GM18507 (cell line): ENCODE data around the gene ACAA1.
"Not testable (repeated sequence)": the region's sequence is repeated elsewhere in the genome, so short reads cannot be mapped to it uniquely, and the experiment has no call there.

Source experiments
- DNase-seq: peaks from one replicate; pipeline ENCODE4 v3.0.0; 2011; ENCODE audit warnings: low read depth; ENCODE audit not compliant: insufficient read length; ENCODE audit errors: extremely low spot score
- FAIRE-seq: peaks from 2 replicates; lab custom pipeline; 2011; peaks lifted over from hg19 to GRCh38; lab: Jason Lieb, UNC

Gene ACAA1

DNA sequence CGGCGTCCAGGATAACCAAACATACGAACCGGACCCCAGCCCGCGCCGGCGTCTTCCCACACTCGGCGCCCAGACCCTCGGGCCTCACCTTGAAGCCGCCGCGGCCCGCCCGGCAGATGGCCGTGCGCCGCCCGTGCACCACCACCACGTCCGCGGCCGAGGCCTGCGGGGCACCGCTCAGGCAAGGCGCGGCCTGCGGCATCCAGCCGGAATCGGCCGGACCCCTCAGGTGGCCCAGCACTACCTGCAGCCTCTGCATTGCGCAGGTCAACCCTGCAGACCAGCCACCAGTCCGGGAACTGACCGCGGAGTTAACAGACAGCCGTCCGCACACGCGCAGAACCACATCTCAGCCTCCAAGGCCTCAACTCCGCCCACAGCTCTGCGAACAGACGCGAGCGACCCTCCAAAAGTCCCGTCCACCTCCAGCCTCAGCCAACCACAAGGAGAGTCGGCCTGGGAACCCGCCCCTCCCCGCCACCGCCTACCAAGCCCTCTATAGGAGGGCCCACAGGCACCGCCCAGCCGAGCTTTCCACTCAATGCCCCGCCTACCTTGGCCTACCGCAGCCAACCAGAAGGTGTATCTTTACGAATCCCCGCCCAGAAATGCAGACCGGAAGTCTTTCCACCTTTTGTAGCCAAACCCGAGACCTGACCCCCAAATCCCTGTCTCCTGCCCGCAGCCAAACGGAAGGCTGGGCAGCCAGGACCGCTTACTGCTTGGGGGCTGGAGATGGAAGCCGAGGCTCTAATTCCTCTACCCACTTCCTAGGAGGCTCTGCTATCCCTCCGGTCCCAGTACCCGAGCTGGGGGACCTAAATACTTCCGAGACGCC is at the start of gene ACAA1:
Gene ACAA1, minus strand, starts transcription at position 351 of the 838 bp plus-strand sequence. Its CDS starts 92 bp downstream, at position 259.
- FAIRE-seq = peak; percentile 99
- DNase-seq = peak; percentile 93

- no peak for DNase-seq
- FAIRE-seq = no peak
These were observed 40.3 kb upstream of the ACAA1 start for GRCh38 chr3:38177181-38177580.

DNA sequence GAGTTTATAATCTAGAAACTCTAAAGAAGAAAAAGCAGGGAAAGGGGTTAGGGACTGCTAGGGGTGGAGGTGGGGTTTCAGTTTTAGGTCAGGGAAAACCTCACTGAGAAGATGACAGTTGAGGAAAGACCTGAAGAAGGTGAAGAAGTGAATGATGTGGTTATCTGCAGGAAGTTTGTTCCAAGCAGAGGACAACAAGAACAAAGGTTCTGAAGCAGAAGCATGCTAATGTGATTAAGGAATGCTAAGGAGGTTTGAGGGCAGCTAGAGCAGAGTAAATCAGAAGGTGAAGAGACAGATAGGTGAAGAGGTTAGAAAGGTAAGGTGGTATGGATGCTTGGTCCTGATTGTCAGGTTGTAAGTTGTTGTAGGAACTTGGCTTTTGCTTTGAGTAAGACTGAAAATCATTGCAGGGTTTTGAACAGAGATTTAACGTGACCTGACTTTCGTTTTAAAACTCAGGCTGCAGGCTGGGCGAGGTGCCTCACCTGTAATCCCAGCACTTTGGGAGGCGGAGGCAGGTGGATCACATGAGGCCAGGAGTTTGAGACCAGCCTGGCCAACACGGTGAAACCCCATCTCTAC is 37.0 kb upstream of the ACAA1 start:
- peak; percentile 74 for FAIRE-seq
- DNase-seq = no peak

GRCh38 chr3:38171622-38172021 is 34.7 kb upstream of the ACAA1 start:
- FAIRE-seq (no peak), DNase-seq (no peak)

DNA sequence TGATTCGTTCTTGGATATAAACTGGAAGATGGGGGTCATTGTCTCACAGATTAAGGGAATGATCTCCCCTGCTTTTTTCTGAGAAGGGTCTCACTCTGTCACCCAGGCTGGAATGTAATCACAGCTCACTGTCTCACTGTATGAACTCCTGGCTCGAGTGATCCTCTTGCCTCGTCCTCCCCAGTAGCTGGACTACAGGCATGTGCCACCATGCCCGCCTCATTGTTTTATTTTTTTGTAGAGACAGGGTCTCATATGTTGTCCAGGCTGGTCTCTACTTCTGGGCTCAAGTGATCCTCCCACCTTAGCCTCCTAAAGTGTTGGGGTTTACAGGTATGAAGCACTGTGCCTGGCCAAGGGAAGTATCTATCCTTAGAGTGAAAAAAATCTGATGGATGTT is 33.8 kb upstream of the ACAA1 start:
- DNase-seq (no peak), FAIRE-seq (no peak)

DNA sequence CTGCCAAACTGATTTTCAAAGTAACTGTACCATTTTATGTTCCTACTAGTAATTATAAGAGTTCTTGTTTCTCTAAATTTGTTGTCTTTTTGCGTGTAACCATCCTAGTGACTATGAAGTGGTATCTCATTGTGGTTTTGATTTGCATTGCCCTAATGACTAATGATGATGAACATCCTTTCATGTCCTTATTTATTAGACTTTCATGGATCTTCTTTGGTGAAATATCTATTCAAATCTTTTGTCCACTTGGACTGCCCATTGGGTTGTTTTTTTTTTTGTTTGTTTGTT is 32.0 kb upstream of the ACAA1 start:
- FAIRE-seq (no peak), DNase-seq (no peak)

GRCh38 chr3:38168151-38169026 is 31.5 kb upstream of the ACAA1 start:
- no peak for FAIRE-seq
- no peak for DNase-seq

- FAIRE-seq (no peak), DNase-seq (no peak)
These were observed 30.7 kb upstream of the ACAA1 start for GRCh38 chr3:38167591-38167990.

- DNase-seq (no peak), FAIRE-seq (no peak)
These were observed 28.9 kb upstream of the ACAA1 start for GRCh38 chr3:38165722-38166387.

- FAIRE-seq (peak; percentile 99), DNase-seq (peak; percentile 88)
These were observed 28.2 kb upstream of the ACAA1 start, which contains the start of gene OXSR1 for GRCh38 chr3:38164952-38165721. TSS of gene OXSR1 (plus strand) at chr3:38165537. CDS start at chr3:38165877, 340 bp downstream.

DNA sequence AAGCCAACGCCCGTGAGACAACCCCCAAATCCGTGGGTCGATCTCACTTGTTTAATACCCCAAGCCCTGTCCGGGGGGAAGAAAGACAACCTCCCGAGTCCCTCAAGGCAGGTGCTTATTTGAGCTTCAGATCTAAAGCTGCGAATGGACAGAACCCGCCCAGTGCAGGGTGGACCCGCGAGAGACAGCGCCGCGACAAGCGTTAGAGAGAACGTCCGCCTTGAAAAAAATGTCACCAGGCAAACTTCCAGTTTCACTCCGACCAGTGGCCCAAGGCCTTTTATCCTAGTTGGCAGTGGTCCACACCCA is 27.7 kb upstream of the ACAA1 start:
- DNase-seq (no peak), FAIRE-seq (no peak)

DNA sequence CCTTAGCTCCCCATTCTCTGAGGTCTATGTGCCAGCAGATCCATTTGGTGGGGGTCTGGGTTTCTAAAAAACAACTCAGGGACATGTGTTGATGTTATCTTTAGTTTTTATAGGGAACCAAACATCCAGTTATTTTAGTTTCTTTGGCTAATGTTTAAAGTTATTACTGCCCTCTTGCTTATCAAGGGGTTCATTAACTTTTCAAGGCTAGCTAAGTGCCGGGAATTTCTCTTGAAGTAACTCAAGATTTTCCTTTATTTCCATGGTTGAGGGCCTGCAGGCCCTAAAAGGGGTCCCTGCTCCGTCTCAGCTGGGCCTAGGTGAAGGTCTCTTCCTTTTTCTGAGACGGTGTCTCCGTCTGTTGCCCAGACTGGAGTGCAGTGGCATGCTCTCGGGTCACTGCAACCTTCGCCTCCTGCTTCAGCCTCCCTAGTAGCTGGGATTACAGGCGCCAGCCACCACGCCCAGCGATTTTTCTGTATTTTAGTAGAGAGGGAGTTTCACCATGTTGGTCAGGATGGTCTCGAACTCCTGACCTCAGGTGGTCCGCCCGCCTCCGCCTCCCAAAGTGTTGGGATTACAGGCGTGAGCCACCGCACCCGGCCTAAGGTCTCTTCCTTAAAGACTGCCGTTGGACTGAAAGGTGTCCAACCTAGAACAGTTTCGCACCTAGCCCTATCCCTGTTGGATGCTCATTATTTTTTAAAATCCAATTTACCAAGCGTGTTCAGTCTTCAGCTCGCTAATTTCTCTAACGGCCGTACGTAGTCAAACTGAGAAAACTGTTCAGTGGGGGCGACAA is 27.1 kb upstream of the ACAA1 start:
- DNase-seq (no peak), FAIRE-seq (no peak)

DNA sequence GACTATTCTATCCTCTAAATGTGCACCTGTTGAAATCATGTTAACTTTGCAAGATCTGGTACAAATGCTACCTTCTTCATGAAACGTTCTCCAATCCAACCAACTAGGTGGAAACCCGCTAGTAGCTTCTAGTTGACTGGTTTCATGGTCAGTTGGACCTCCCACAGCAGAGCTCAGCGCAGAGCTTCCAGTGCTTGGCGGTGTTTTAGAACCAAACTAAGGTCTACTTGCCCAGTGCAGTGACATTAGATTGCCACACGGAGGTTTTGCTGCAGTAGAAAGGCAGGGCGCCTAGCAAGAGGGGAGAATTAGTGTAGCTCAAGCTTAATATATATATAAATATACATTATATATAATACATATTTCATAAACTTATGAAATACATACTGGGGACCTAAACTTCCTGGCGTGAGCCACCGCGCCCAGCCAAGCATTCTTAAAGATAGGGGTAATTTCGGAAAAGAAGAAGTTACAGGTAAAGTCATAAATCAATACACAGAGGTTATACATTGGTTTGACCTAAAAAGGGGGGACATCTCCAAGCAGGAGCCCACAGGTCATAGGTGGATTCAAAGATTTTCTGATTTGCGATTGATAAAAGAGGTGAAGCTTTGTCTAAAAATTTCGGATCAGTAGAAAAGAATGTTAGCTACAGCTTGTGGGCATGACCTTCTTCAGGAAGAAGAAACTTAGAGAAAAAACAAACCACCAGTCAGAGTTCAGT is 26.4 kb upstream of the ACAA1 start:
- no peak for FAIRE-seq

DNA sequence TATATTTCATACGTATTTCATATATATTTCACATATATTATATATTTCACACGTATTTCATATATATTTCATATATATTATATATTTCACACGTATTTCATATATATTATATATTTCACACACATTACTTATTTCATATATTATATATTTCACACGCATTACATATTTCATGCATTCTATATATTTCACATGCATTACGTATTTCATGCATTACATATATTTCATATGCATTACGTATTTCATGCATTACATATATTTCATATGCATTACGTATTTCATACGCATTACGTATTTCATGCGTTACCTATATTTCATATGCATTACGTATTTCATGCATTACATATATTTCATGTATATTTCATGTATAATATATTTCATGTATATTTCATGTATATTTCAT is 23.8 kb upstream of the ACAA1 start:
- FAIRE-seq, DNase-seq: not testable (repeated sequence)

More for the DNA sequence above, 26.4 kb upstream of the ACAA1 start:
- DNase-seq = no peak

GRCh38 chr3:38158472-38158871 is 21.5 kb upstream of the ACAA1 start:
- DNase-seq (no peak), FAIRE-seq (no peak)

DNA sequence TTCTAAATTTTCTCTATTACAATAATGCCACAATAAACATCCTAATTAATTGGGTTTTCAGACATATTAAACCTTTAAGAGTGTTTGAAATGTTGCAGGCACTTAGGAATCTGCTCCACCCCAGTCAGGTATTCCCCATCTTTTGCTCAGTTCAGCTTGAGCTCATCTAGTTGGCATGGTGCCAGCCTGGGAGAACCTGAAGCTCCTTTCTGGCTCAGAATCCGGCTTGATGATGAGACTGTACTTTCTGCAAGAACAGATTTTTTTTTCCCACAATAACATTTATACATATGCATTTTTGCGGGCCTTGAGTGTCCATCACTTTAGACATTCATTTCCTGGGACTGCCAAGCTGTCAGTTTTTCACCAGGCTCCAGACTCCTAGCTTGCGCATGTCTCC is 20.7 kb upstream of the ACAA1 start:
- FAIRE-seq = no peak

DNA sequence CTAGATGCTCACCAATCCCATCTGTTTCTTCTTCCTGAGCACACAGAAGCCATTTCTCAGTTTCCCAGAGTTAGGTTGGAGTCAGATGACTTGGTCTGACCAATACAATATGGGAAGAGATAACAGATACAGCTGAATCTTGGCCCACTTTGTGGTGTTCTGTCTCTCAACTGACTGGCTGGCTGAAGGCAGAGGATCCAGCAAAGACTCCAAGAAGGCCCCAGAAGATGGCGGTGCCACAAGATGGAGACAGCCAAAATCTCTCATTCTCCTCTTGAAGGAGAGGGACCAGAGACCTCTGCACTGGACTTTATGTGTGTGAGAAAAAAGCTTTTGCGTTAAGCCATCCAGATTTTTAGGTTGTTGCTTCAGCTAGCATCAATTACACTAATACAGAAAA is 20.2 kb upstream of the ACAA1 start:
- no peak for FAIRE-seq
- no peak for DNase-seq

More for the DNA sequence above, 20.7 kb upstream of the ACAA1 start:
- DNase-seq = no peak

GRCh38 chr3:38155825-38156224 is 18.9 kb upstream of the ACAA1 start:
- DNase-seq = no peak
- FAIRE-seq = no peak
